IgD-negative memory B cell (primary cell): ENCODE measurements around the gene SIX4. TPM values are rescaled to one million over a fixed set of nuclear protein-coding genes. Genes with fewer than 3 reads are reported as not detected.
"Not testable (repeated sequence)": the region's sequence is repeated elsewhere in the genome, so short reads cannot be mapped to it uniquely, and the experiment has no call there.

ENCODE experiments used
- H3K27ac Mint-ChIP-seq, 3 donors: one replicate each; pipeline ENCODE4 v1.8.0; 2020 to 2022; ENCODE audit warnings: mild to moderate bottlenecking in 3 of 3, mixed read lengths in 3 of 3, moderate library complexity in 1 of 3
- H3K27me3 Mint-ChIP-seq: one replicate; pipeline ENCODE4 v1.8.0; 2021; ENCODE audit warnings: mixed read lengths
- H3K36me3 Mint-ChIP-seq: one replicate; pipeline ENCODE4 v1.8.0; 2020; ENCODE audit warnings: mild to moderate bottlenecking, mixed read lengths
- H3K4me1 Mint-ChIP-seq, 3 donors: one replicate each; pipeline ENCODE4 v1.8.0; 2020 to 2022; ENCODE audit warnings: mixed read lengths in 3 of 3, mild to moderate bottlenecking in 1 of 3
- H3K4me3 Mint-ChIP-seq, 4 donors: one replicate each; pipeline ENCODE4 v1.8.0; 2020 to 2022; ENCODE audit warnings: mild to moderate bottlenecking in 4 of 4, mixed read lengths in 4 of 4, moderate library complexity in 3 of 4
- H3K9me3 Mint-ChIP-seq, 3 donors: one replicate each; pipeline ENCODE4 v1.8.0; 2020 to 2021; ENCODE audit warnings: mixed read lengths in 3 of 3, mild to moderate bottlenecking in 1 of 3
- polyA plus RNA-seq: library from polyadenylated mRNA; unstranded; fragments of 300-500 nt; fragmentation: Illumina TruSeq; gene quantifications from one replicate; pipeline ENCODE4 v1.2.3, GENCODE V29; 2021

SIX4 gene
- polyA plus RNA-seq, 1 donor from 2014 or later = not detected

DNA sequence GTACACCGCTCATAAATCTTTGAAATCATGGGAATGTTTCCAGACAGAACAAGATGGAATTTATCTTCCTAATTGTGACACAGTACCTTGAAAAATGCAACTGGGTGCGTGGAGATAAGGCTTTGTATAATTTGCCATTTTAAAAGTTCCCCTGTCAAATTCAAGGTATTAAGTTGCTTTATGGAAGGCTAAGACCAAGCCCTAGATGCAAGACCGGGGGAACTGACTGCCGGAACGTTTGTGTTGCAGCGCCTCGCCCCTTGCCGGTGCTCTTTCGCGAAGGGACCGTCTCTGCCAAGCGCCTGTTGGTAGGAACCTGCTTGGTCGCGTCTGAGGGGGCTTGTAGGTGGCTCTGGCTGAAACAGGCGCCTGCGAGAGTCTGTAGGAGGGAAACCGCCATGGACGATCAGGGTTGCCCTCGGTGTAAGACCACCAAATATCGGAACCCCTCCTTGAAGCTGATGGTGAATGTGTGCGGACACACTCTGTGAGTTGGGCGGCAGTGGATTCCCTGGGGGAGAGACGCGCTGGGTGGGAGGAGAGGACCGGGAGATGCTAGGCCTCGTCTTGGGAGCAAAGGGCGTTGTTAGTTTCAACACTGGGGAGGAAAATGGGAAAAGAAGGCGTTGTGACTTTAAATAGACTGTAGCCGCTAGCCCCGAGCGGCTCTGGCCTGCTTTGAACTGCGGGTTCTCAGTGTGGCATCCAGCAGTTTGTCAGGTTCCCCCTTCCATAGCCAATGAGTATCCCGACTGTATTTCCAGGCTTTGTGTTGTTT lies 10.5 kb upstream of the SIX4 start, which contains the start of gene MNAT1:
Gene MNAT1 (plus strand): TSS at position 297 of the 778 bp plus-strand sequence. CDS start 102 bp downstream, at position 399.
- no peaks in the 10 kb centered on the region for H3K36me3 Mint-ChIP-seq
- peak within 1 kb of the TSS; percentile 48 to 96 (median 73) for H3K27ac Mint-ChIP-seq
- peaks cover 12% of the 10 kb centered on the region for H3K27me3 Mint-ChIP-seq
- H3K4me1 Mint-ChIP-seq = peaks cover 22 to 28% (median 22%) of the 10 kb centered on the region in 3 donors
- H3K9me3 Mint-ChIP-seq = no peaks in the 10 kb centered on the region
- H3K4me3 Mint-ChIP-seq = peak within 1 kb of the TSS; percentile 98 to 100 (median 100)

DNA sequence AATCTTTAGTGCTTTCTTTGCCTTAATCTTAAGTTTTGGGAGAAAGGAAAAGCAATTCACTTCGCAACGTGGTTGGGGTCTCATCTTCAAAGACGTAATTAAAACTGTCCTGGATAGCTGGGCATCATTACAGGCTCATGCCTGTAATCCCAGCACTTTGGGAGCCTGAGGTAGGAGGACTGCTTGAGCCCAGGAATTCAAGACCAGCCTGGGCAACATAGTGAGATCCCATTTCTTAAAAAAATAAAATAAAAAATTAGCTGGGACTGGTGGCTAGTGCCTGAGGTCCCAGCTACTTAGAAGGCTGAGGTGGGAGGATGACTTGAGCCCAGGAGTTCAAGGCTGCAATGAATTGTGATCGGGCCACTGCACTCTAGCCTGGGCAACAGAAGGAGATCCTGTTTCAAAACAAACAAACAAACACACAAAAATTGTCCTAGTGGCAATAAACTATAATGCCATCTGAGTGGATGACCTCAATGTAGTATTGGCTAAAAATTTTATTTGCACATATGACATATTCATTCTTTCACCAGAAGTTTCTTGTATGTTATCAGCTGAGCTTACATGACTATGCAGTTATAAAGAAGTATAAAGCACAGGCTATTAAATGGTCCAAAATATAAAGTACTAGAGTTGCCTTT lies 8.8 kb upstream of the SIX4 start:
- peak overlapping the region in 1 of 4 donors; percentile 100 for H3K4me3 Mint-ChIP-seq
- H3K27ac Mint-ChIP-seq = no peak overlapping the region
- H3K27me3 Mint-ChIP-seq = peaks cover 18% of the 10 kb centered on the region
- H3K4me1 Mint-ChIP-seq = peaks cover 18 to 22% (median 18%) of the 10 kb centered on the region in 3 donors
- H3K9me3 Mint-ChIP-seq = no peaks in the 10 kb centered on the region
- peaks cover 4% of the 10 kb centered on the region for H3K36me3 Mint-ChIP-seq

DNA sequence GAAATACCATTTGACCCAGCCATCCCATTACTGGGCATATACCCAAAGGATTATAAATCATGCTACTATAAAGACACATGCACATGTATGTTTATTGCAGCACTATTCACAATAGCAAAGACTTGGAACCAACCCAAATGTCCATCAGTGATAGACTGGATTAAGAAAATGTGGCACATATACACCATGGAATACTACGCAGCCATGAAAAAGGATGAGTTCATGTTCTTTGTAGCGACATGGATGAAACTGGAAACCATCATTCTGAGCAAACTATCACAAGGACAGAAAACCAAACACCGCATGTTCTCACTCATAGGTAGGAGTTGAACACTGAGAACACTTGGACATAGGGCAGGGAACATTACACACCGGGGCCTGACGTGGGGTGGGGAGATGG lies 7.1 kb upstream of the SIX4 start:
- Mint-ChIP-seq H3K4me1 (peaks cover 18 to 20% (median 18%) of the 10 kb centered on the region in 3 donors), H3K27me3 (peaks cover 31% of the 10 kb centered on the region)
- not testable (repeated sequence) for H3K27ac Mint-ChIP-seq, H3K36me3 Mint-ChIP-seq, H3K4me3 Mint-ChIP-seq, H3K9me3 Mint-ChIP-seq

DNA sequence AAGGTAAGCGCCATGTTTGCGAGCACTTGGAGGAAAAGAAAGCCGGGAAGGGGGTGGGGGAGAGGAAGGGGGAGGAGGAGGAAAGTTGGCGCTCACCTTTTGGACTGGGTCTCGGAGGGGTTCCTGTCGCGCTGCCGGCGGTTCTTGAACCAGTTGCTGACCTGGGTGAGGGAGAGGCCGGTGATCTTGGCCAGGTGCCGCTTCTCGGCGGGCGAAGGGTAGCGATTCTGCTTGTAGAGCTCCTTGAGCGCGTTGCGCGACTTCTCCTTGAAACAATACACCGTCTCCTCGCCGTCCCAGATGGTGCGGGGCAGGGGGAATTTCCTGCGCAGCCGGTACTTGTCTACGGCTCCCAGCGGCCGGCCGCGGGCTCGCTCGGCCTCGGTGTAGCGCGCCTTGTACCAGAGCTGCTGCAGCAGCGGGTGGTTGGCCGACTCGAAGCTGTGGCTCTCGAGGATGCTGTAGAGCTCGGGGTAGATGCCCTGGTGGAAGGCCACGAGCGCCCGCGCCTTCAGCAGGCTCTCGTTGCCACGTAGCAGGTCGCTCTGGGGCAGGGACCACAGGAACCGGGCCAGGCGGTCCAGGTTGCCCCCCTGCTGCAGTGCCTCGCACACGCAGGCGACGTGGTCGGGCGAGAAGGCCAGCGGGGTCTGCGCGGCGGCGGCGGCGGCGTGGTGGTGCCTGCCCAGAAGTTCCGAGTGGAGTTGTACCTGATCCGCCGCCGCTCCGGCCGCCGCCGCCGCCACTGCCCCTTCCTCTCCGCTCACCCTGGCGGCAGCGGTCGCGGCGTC lies 840 bp downstream of the SIX4 start:
- Mint-ChIP-seq H3K4me3 (peak overlapping the region; percentile 85 to 96 (median 90)), H3K4me1 (peaks cover 5 to 6% (median 6%) of the 10 kb centered on the region in 3 donors), H3K27ac (no peak overlapping the region), H3K36me3 (peaks cover 2% of the 10 kb centered on the region), H3K9me3 (peaks cover 0 to 3% (median 0%) of the 10 kb centered on the region in 3 donors), H3K27me3 (peaks cover 55% of the 10 kb centered on the region)

DNA sequence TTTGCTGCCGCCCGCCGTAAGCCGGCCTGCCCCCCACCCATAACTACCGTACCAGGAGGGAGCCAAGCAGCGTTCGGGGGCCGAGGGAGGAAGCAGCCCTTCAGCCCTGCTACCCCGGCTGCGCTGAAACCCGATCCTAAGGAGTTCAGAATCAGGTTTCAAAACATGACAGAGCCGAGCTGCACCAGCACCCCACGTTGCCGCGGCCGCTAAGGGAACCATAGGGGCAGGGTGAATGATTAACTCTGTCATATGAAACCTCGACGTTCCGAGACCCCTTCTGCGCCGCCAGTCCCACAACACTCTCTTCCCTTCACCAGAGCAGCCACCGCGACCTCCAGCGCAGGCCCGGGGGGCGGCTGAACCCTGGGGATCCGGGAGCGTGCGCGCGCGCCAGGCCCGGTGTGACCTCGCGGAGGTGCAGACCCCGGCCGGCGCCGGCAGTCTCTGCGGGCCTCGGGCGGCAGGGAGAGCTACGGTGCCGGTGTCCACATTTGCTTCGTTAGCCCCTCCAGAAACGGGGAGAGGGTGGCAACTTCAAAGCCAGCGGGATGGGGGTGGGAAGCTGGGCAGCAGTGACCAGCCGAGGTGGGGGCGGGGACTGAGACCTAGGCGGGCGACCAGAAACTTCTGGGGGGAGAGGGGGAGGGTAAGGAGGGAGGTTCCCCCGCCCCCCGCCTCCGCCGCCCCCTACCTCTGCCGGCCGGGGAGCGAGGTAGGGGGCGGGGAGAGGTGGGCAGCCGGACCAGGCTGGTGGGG lies 1.6 kb downstream of the SIX4 start:
- peaks cover 5 to 6% (median 6%) of the 10 kb centered on the region in 3 donors for H3K4me1 Mint-ChIP-seq
- H3K9me3 Mint-ChIP-seq = peaks cover 0 to 3% (median 0%) of the 10 kb centered on the region in 3 donors
- H3K4me3 Mint-ChIP-seq = peak overlapping the region; percentile 85 to 96 (median 91)
- H3K27me3 Mint-ChIP-seq = peaks cover 49% of the 10 kb centered on the region
- no peak overlapping the region for H3K27ac Mint-ChIP-seq
- peaks cover 2% of the 10 kb centered on the region for H3K36me3 Mint-ChIP-seq

DNA sequence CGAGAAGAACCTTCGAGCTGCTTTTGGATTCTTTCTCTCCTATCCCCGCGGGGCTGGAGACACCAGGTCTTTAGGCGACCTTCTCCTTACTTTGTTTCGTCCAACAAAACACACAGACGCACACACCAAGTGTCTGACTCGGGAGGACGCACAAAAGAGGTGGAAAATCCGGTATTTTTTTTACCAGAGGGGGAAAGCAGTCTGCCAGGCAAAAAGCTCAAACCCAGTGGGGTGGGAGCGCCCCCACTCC lies 2.1 kb downstream of the SIX4 start:
- Mint-ChIP-seq H3K27me3 (peaks cover 44% of the 10 kb centered on the region), H3K27ac (no peak overlapping the region), H3K4me3 (peak overlapping the region; percentile 83 to 94 (median 90)), H3K9me3 (peaks cover 0 to 2% (median 0%) of the 10 kb centered on the region in 3 donors), H3K4me1 (peaks cover 5 to 6% (median 6%) of the 10 kb centered on the region in 3 donors), H3K36me3 (peaks cover 2% of the 10 kb centered on the region)

DNA sequence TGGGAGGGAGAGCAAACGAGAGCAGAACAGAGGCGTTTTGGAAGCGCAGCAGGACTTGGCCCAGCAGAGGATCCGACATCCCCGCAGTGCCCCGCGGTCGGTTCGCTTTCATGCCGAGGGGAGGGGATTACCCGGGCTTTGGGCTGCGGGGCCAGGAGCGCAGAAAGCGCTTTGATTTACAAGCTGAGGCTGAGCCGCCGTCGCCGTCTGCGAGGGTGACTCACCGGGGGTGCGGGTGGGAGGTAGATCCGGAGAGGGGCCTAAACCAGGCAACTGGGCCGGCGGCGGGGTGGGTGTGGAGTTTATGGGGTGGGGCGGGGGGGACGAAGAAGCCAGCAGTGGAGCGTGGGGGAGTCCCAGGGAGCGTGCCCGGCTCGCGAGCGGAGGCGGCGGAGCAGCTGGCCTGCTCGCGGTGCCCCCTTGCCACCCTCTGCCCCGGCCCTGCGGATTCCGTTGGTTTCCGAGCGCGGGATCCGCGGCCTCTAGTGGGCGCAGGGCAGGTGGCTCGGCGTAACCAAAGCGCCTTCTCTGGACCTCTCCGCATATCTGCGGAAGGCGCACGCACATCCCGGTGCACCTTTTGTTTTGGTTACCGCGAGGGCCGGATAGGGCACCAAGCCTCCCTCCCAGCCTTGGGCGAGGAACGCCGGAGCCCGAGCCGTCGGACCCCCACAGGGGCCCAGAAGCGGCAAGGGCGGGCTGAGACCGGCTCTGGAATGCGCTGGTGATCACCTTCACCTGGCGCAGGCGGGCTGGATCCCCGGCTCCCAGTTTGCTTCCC lies 2.6 kb downstream of the SIX4 start:
- Mint-ChIP-seq H3K36me3 (peaks cover 2% of the 10 kb centered on the region), H3K4me1 (peaks cover 5 to 6% (median 6%) of the 10 kb centered on the region in 3 donors), H3K4me3 (peak overlapping the region; percentile 83 to 94 (median 90)), H3K9me3 (no peaks in the 10 kb centered on the region), H3K27ac (no peak overlapping the region), H3K27me3 (peaks cover 40% of the 10 kb centered on the region)

DNA sequence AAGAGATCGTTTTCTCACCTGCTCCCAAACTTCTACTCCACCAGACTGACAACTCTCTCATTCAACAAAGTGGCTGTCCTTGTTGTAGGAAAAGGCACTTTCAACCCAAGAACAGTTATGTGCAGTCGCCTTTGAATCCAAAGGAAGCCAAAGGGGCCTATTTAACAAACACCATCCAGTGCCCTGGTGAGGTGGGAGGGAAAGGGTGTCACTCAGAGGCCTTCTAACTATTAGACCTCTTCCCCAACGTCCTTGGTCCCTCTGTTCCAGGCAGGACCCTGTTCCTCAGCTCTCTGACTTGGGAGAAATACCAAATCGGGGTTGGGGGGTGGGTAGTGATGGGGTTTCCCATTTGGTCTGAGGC lies 3.2 kb downstream of the SIX4 start:
- Mint-ChIP-seq H3K36me3 (peaks cover 2% of the 10 kb centered on the region), H3K27ac (no peak overlapping the region), H3K27me3 (peaks cover 40% of the 10 kb centered on the region), H3K9me3 (no peaks in the 10 kb centered on the region), H3K4me3 (peak overlapping the region; percentile 25 to 89 (median 76)), H3K4me1 (peaks cover 5 to 6% (median 6%) of the 10 kb centered on the region in 3 donors)

DNA sequence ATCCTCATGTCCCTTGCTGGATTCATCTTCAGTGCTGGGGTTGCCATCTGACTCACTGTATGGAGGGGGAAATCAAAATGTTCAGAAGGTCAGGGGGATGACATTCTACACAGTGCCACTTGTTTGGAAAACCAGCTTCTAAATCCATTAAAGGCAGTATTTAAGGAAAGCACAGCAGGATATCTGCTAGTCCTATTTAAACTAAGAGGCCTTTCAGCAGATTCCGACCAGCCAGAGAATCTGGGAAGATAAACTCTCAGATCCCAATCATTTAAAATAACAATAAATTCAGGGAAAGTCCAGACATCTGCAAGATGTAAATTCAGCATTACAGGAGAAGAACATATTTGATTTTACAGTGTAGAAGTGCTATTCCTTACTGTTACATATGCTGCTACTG lies 3.8 kb downstream of the SIX4 start:
- Mint-ChIP-seq H3K36me3 (peaks cover 2% of the 10 kb centered on the region), H3K27ac (no peak overlapping the region), H3K4me1 (peaks cover 5 to 6% (median 6%) of the 10 kb centered on the region in 3 donors), H3K9me3 (no peaks in the 10 kb centered on the region), H3K4me3 (peak overlapping the region; percentile 12 to 79 (median 50)), H3K27me3 (peaks cover 40% of the 10 kb centered on the region)

DNA sequence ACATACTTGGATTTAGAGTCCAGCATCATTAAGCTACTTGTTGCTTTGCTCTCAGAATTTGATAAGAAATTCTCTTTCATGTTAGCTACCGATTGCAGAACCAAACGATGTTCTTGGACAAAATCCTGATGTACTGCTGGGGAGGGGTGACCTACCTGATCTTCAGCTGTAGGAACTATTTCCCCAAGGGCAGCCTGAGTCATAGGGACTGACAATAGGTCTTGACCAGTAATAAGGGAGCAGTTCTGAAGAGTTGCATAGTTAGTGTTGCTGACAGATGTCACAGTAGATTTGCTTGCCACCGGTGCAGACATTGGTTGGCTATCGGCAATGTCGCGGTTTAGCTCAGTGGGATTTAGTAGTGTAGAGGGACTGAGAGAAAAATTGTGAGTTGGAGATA lies 10.6 kb downstream of the SIX4 start:
- no peaks in the 10 kb centered on the region for H3K36me3 Mint-ChIP-seq
- H3K4me1 Mint-ChIP-seq = no peaks in the 10 kb centered on the region

DNA sequence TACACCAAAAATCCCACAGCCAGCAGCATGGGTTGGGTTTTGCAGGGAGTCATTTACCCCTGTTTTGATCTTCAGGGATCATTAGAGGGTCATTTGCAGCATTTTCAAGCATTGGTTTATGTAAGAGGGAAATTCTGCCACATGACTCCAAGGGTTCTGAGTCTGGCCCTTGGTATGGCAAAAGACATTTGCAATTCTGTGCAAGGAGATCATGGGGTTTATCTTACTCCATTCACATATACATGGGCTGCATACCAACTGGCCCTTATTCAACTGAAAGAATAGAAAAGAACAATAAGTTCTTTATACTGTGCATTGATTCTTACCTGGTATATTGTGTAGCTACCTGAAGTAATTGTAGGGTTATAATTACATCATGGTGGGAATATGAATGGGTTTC lies 13.7 kb downstream of the SIX4 start:
- H3K9me3 Mint-ChIP-seq = no peaks in the 10 kb centered on the region
- no peak overlapping the region for H3K4me3 Mint-ChIP-seq
- H3K4me1 Mint-ChIP-seq = no peaks in the 10 kb centered on the region
- H3K36me3 Mint-ChIP-seq = peaks cover 1% of the 10 kb centered on the region
- no peak overlapping the region for H3K27ac Mint-ChIP-seq
- peaks cover 13% of the 10 kb centered on the region for H3K27me3 Mint-ChIP-seq

More for the DNA sequence above, 10.6 kb downstream of the SIX4 start:
- Mint-ChIP-seq H3K27me3 (peaks cover 17% of the 10 kb centered on the region), H3K9me3 (no peaks in the 10 kb centered on the region), H3K27ac (no peak overlapping the region), H3K4me3 (no peak overlapping the region)

DNA sequence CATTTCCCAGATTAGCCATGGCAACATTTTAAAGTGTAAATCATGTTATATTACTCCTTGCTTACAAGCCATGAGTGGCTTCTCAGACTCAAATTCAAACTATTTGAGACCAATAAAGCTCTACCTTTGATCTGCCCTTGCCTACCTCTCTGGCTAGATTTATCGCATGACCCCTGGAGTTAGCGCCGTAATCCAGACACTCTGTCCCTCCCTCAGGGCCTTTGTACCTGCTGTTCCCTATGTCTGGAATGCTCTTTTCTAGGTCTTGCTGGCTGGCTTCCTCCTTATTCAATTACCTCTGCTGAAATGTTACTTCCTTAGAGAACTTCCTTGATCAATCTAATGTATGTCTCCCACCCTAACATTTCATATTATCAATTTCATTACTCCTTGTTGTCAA lies 16.3 kb downstream of the SIX4 start:
- H3K9me3 Mint-ChIP-seq = peaks cover 0 to 1% (median 0%) of the 10 kb centered on the region in 3 donors

DNA sequence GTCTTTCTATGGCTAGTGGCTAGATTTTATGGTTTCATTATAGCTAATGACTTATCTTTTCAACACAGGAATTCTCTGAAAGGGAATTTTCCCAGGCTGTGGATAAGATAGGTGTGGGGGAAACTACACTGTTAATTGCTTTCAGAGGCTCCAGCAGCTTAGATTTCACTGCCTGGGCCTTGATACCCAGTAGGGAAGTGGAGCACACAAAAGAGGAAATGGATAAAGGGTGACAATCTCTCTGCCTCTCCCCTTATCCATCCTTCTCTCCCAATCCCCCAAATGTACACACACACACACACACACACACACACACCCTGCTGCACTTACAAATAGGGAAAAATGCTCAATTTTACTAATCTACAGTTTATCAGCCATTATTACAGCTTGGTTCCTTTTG lies 19.1 kb downstream of the SIX4 start:
- Mint-ChIP-seq H3K36me3 (peaks cover 1% of the 10 kb centered on the region), H3K9me3 (peaks cover 6 to 10% (median 8%) of the 10 kb centered on the region in 3 donors), H3K27me3 (peaks cover 1% of the 10 kb centered on the region), H3K4me1 (no peaks in the 10 kb centered on the region), H3K4me3 (no peak overlapping the region), H3K27ac (no peak overlapping the region)

More for the DNA sequence above, 16.3 kb downstream of the SIX4 start:
- peaks cover 1% of the 10 kb centered on the region for H3K36me3 Mint-ChIP-seq
- H3K4me3 Mint-ChIP-seq = no peak overlapping the region
- peaks cover 13% of the 10 kb centered on the region for H3K27me3 Mint-ChIP-seq
- no peaks in the 10 kb centered on the region for H3K4me1 Mint-ChIP-seq
- no peak overlapping the region for H3K27ac Mint-ChIP-seq

DNA sequence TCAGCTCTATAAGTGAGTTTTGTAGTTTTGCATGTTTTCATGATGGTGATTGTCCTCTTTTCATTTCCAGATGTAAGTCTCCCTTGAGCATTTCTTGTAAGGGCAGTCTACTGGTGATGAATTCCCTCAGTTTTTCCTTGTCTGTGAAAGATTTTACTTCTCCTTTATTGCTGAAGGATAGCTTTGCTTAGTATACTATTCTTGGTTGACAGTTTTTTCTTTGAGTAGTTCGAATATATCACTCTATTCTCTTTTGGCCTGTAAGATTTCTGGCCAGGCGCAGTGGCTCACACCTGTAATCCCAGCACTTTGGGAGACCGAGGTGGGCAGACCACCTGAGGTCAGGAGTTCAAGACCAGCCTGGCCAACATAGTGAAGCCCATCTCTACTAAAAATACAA lies 23.6 kb downstream of the SIX4 start:
- Mint-ChIP-seq H3K4me3 (no peak overlapping the region), H3K4me1 (no peaks in the 10 kb centered on the region), H3K9me3 (peaks cover 10 to 14% (median 10%) of the 10 kb centered on the region in 3 donors), H3K27ac (no peak overlapping the region), H3K27me3 (peaks cover 5% of the 10 kb centered on the region), H3K36me3 (no peaks in the 10 kb centered on the region)
